OCI-LY1 (cell line): ENCODE data around the gene CTXN1.

Source experiments
- EZH2 ChIP-seq: fragments of 200-600 bp; sonication (generic), shearing (Covaris generic); IDR thresholded peaks from 2 replicates; pipeline ENCODE4 v1.8.0; 2017; ENCODE audit warnings: borderline replicate concordance, mixed run types, mild to moderate bottlenecking, antibody characterized with exemption, low read length, moderate library complexity, mixed read lengths
- TF ChIP-seq, protein P1 (sequence below): fragments of 200-600 bp; sonication (generic), shearing (Covaris generic); IDR thresholded peaks from 2 replicates; pipeline ENCODE4 v1.5.1; 2017; ENCODE audit warnings: mild to moderate bottlenecking, antibody characterized with exemption, low read length, moderate library complexity, mixed read lengths

DNA sequence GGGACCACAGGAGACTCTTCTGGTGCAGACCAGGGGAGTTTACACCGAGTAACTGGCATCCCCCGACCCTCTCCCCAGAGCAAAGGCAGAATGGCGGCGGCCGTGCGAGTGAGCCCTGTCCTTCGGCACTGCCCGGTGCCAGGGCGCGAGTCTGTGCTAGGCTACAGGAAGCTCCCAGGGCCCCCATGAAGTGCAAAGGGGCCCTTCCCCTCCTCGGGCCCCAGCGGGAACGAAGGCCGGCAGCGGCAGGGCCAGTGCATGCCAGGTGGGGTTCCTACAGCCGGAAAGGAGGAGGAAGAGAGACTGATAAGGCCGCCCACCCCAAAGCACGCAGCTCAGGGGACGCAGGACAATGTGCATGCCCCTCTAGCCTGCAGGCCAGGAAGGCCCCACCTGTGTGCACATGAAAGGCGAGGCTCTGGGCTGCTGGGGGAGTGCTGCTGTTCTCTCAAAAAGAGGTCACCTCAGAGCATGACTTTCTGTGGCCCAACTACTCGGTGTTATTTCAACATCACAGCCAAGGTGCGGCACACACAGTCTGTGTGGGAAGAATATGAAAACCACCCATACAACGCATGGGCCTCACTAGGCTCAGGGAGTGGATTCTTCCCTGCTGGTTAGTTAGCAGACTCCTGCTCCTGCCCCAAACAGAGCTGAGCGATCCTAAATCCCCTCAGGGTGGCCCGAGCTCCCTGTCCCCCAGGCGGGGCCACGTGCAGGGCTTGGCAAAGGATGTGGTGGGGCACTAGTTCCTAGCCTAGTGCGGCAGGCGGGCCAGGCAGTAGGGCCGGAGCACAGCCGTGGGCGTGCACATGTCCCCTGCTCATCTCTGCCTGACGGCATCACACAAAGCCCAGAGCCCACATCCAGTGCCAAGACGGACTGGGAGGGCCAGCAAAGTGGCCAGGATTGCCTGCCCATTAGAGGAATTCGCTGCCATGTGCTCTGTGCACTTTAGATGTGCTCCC is 45.9 kb upstream of the CTXN1 start:
- TF ChIP-seq, protein P1, sequence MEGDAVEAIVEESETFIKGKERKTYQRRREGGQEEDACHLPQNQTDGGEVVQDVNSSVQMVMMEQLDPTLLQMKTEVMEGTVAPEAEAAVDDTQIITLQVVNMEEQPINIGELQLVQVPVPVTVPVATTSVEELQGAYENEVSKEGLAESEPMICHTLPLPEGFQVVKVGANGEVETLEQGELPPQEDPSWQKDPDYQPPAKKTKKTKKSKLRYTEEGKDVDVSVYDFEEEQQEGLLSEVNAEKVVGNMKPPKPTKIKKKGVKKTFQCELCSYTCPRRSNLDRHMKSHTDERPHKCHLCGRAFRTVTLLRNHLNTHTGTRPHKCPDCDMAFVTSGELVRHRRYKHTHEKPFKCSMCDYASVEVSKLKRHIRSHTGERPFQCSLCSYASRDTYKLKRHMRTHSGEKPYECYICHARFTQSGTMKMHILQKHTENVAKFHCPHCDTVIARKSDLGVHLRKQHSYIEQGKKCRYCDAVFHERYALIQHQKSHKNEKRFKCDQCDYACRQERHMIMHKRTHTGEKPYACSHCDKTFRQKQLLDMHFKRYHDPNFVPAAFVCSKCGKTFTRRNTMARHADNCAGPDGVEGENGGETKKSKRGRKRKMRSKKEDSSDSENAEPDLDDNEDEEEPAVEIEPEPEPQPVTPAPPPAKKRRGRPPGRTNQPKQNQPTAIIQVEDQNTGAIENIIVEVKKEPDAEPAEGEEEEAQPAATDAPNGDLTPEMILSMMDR = no peak
- no peak for TF ChIP-seq EZH2
